Right lobe of liver (tissue), 6 donors: ENCODE data around the gene ACAD11. TPM values are rescaled to one million over a fixed set of nuclear protein-coding genes. Genes with fewer than 3 reads are reported as not detected.

Experiments
- ATAC-seq, 4 donors: fragments of 200-7000 bp; cut with Tn5 transposase; one replicate each; pipeline ENCODE4 v1.9.1; 2020; ENCODE audit warnings: mild to moderate bottlenecking in 4 of 4, moderate library complexity in 4 of 4
- DNase-seq, 3 donors: peaks; one replicate each; pipeline ENCODE4 v3.0.0-alpha.2; 2020
- H3K27ac ChIP-seq, 3 donors: fragments of 200-600 bp; one replicate each; pipeline ENCODE4 v1.8.0; 2022
- H3K27me3 ChIP-seq, 2 donors: fragments of 200-600 bp; one replicate each; pipeline ENCODE4 v1.8.0; 2022
- H3K36me3 ChIP-seq, 4 donors: fragments of 200-600 bp; sonication (generic) in 1 of 4; one replicate each; pipeline versions ENCODE4 v1.5.1 to v1.8.0; 2017 to 2022; ENCODE audit warnings: control low read depth in 1 of 4
- H3K4me1 ChIP-seq, 4 donors: fragments of 200-600 bp; sonication (generic) in 1 of 4; one replicate each; pipeline versions ENCODE4 v1.5.1 to v1.8.0; 2017 to 2022; ENCODE audit warnings: control low read depth in 1 of 4
- H3K4me3 ChIP-seq, 3 donors: fragments of 200-600 bp; one replicate each; pipeline ENCODE4 v1.8.0; 2022
- H3K9me3 ChIP-seq, 4 donors: fragments of 200-600 bp; sonication (generic) in 1 of 4; one replicate each; pipeline versions ENCODE4 v1.5.1 to v1.8.0; 2017 to 2022; ENCODE audit warnings: control low read depth in 1 of 4
- CTCF ChIP-seq, 4 donors: fragments of 200-600 bp in 3 of 4; fragments of 450-650 bp in 1 of 4; IDR thresholded peaks; one replicate each; pipeline versions ENCODE4 v1.5.1 to v1.8.0; 2016 to 2022; ENCODE audit warnings: antibody characterized with exemption in 4 of 4, mild to moderate bottlenecking in 2 of 4
- POLR2A ChIP-seq: fragments of 450-650 bp; IDR thresholded peaks from one replicate; pipeline ENCODE4 v1.6.1; 2017; ENCODE audit warnings: antibody characterized with exemption, mild to moderate bottlenecking
- WGBS: methylation state at CpG from one replicate; pipeline ENCODE4 v1.1.6; 2018; ENCODE audit warnings: low coverage, low lambda C conversion rate; ENCODE audit not compliant: insufficient coverage; ENCODE audit errors: missing lambda C conversion rate; 5-methylcytosine and 5-hydroxymethylcytosine counted together
- intact Hi-C, 2 donors: fragments of 100-400 bp; cut with DNase I; formaldehyde crosslinking; loops; one replicate each; pipeline versions ENCODE4 v1.11.2 to v1.14.1; 2022
- total RNA-seq, 6 experiments: library from RNA; depleted of rRNA in 2 of 6; stranded (reverse); fragments of >200 nt in 2 of 6; fragmentation: NEBNext Ultra II Directional in 3 of 6; extraction: Animal tissue kit (Norgen Biotek cat#: 25700) in 3 of 6; gene quantifications; one replicate each; pipeline versions ENCODE4 v1.1.0 to v1.2.4, GENCODE V29; 2016 to 2023
- donor health status: DM: no; HTN: yes; CAD: no.
- donor health status: DM: no; HTN: no; CAD: no.
- donor health status: DM: no; HTN: no; CAD: no.
- donor health status: DM: no; HTN: yes; CAD: no.
- donor health status: DM: no; HTN: yes; CAD: no.

ACAD11 gene
- total RNA-seq, 6 experiments from 2014 or later, result 60.9 to 108 (median 94.5) TPM

GRCh38 chr3:132549890-132550578 is 109.6 kb downstream of the ACAD11 start:
- Histone ChIP-seq H3K4me3 (no peak overlapping the region), H3K36me3 (no peaks in the 10 kb centered on the region), H3K9me3 (no peaks in the 10 kb centered on the region), H3K27me3 (no peaks in the 10 kb centered on the region), H3K4me1 (no peaks in the 10 kb centered on the region), H3K27ac (no peak overlapping the region)
- no peak for DNase-seq
- intact Hi-C loops, result no loop called here
- no peak for TF ChIP-seq CTCF (IDR thresholded peaks at IDR 0.05)
- TF ChIP-seq POLR2A, result no peak
- peak in 1 of 4 donors; percentile 22 for ATAC-seq

GRCh38 chr3:132549169-132549568 is 110.4 kb downstream of the ACAD11 start:
- no peak for DNase-seq
- H3K4me3 ChIP-seq, result no peak overlapping the region
- no peak for TF ChIP-seq POLR2A
- TF ChIP-seq CTCF (IDR thresholded peaks at IDR 0.05), result no peak
- H3K27me3 ChIP-seq, result no peaks in the 10 kb centered on the region
- intact Hi-C loops, result no loop called here
- no peaks in the 10 kb centered on the region for H3K4me1 ChIP-seq
- no peaks in the 10 kb centered on the region for H3K9me3 ChIP-seq
- ATAC-seq, result peak; percentile 18 to 47 (median 38)
- 66% methylated on average over 5 of the region's 8 CpGs for WGBS
- no peak overlapping the region for H3K27ac ChIP-seq
- no peaks in the 10 kb centered on the region for H3K36me3 ChIP-seq

GRCh38 chr3:132545471-132545870 is 114.1 kb downstream of the ACAD11 start:
- H3K27me3 ChIP-seq, result no peaks in the 10 kb centered on the region
- 72% methylated on average over 3 of the region's 3 CpGs for WGBS
- no peaks in the 10 kb centered on the region for H3K9me3 ChIP-seq
- TF ChIP-seq POLR2A (no peak), CTCF (IDR thresholded peaks at IDR 0.05) (no peak)
- H3K27ac ChIP-seq, result no peak overlapping the region
- H3K4me1 ChIP-seq, result no peaks in the 10 kb centered on the region
- DNase-seq (no peak), ATAC-seq (peak in 1 of 4 donors; percentile 12)
- H3K4me3 ChIP-seq, result no peak overlapping the region
- intact Hi-C loops, result no loop called here
- H3K36me3 ChIP-seq, result peaks cover 0 to 3% (median 0%) of the 10 kb centered on the region in 4 donors

GRCh38 chr3:132544130-132544529 is 115.5 kb downstream of the ACAD11 start:
- intact Hi-C loops, result no loop called here
- no peak for DNase-seq
- H3K9me3 ChIP-seq, result no peaks in the 10 kb centered on the region
- peaks cover 0 to 10% (median 4%) of the 10 kb centered on the region in 4 donors for H3K36me3 ChIP-seq
- no peaks in the 10 kb centered on the region for H3K4me1 ChIP-seq
- no peaks in the 10 kb centered on the region for H3K27me3 ChIP-seq
- H3K27ac ChIP-seq, result no peak overlapping the region
- no peak overlapping the region for H3K4me3 ChIP-seq
- TF ChIP-seq CTCF (IDR thresholded peaks at IDR 0.05) (no peak), POLR2A (no peak)
- no peak for ATAC-seq
- 92% methylated on average over 2 of the region's 2 CpGs for WGBS
